Medulla oblongata (tissue), 1 donor: ENCODE data around the gene TBC1D3B.
"Not testable (repeated sequence)": the region's sequence is repeated elsewhere in the genome, so short reads cannot be mapped to it uniquely, and the experiment has no call there.

Experiments used
- DNase-seq: peaks from one replicate; pipeline ENCODE4 v3.0.0-alpha.2; 2015; ENCODE audit errors: extremely low spot score

The TBC1D3B gene

GRCh38 chr17:36176536-36176935 lies at the start of gene TBC1D3B:
Gene TBC1D3B, minus strand, starts transcription at chr17:36176636. Its CDS starts 1,586 bp downstream, at chr17:36175050.
- not testable (repeated sequence) for DNase-seq

GRCh38 chr17:36222967-36223366 lies 46.5 kb upstream of the TBC1D3B start:
- not testable (repeated sequence) for DNase-seq

GRCh38 chr17:36221581-36222100 lies 45.2 kb upstream of the TBC1D3B start:
- DNase-seq = not testable (repeated sequence)

GRCh38 chr17:36220737-36221580 lies 44.5 kb upstream of the TBC1D3B start:
- not testable (repeated sequence) for DNase-seq

GRCh38 chr17:36219556-36219955 lies 43.1 kb upstream of the TBC1D3B start:
- not testable (repeated sequence) for DNase-seq

GRCh38 chr17:36215406-36216308 lies 39.2 kb upstream of the TBC1D3B start:
- DNase-seq = not testable (repeated sequence)

GRCh38 chr17:36214918-36215317 lies 38.5 kb upstream of the TBC1D3B start:
- DNase-seq = no peak

- no peak for DNase-seq
Measured at GRCh38 chr17:36213695-36214094, 37.3 kb upstream of the TBC1D3B start.

GRCh38 chr17:36212966-36213365 lies 36.5 kb upstream of the TBC1D3B start:
- DNase-seq = no peak

GRCh38 chr17:36212272-36212605 lies 35.8 kb upstream of the TBC1D3B start:
- DNase-seq = no peak

- DNase-seq = not testable (repeated sequence)
Measured at GRCh38 chr17:36211484-36212271, 35.2 kb upstream of the TBC1D3B start.

GRCh38 chr17:36210439-36211211 lies 34.2 kb upstream of the TBC1D3B start, which contains the start of gene CCL4L2:
Gene CCL4L2, plus strand, starts transcription at chr17:36211063.
- not testable (repeated sequence) for DNase-seq

- no peak for DNase-seq
Measured at GRCh38 chr17:36209575-36209974, 33.1 kb upstream of the TBC1D3B start.

GRCh38 chr17:36207383-36207782 lies 30.9 kb upstream of the TBC1D3B start:
- DNase-seq = not testable (repeated sequence)

- DNase-seq = not testable (repeated sequence)
Measured at GRCh38 chr17:36206486-36206821, 30.0 kb upstream of the TBC1D3B start.

GRCh38 chr17:36205637-36206485 lies 29.4 kb upstream of the TBC1D3B start:
- no peak for DNase-seq

GRCh38 chr17:36204724-36205500 lies 28.5 kb upstream of the TBC1D3B start:
- no peak for DNase-seq

- DNase-seq = no peak
Measured at GRCh38 chr17:36203335-36203734, 26.9 kb upstream of the TBC1D3B start.

- DNase-seq = not testable (repeated sequence)
Measured at GRCh38 chr17:36201506-36201905, 25.1 kb upstream of the TBC1D3B start.
